Measurements from ENCODE around the gene C9orf43.

- TF ChIP-seq POLR2A (IDR thresholded peaks at IDR 0.05): peak in 1 of 2 donors; percentile 53
- TF ChIP-seq, protein P1, sequence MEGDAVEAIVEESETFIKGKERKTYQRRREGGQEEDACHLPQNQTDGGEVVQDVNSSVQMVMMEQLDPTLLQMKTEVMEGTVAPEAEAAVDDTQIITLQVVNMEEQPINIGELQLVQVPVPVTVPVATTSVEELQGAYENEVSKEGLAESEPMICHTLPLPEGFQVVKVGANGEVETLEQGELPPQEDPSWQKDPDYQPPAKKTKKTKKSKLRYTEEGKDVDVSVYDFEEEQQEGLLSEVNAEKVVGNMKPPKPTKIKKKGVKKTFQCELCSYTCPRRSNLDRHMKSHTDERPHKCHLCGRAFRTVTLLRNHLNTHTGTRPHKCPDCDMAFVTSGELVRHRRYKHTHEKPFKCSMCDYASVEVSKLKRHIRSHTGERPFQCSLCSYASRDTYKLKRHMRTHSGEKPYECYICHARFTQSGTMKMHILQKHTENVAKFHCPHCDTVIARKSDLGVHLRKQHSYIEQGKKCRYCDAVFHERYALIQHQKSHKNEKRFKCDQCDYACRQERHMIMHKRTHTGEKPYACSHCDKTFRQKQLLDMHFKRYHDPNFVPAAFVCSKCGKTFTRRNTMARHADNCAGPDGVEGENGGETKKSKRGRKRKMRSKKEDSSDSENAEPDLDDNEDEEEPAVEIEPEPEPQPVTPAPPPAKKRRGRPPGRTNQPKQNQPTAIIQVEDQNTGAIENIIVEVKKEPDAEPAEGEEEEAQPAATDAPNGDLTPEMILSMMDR (IDR thresholded peaks at IDR 0.05): no peak
Observed at GRCh38 chr9:113463418-113464285, 53.1 kb downstream of the C9orf43 start, which contains the start of gene RGS3.
